Occipital lobe (tissue), 2 donors: ENCODE data around the gene PRKAG2. TPM values are rescaled to one million over a fixed set of nuclear protein-coding genes. Genes with fewer than 3 reads are reported as not detected.
"Not testable (repeated sequence)": the region's sequence is repeated elsewhere in the genome, so short reads cannot be mapped to it uniquely, and the experiment has no call there.

ENCODE experiments used
- DNase-seq: peaks from one replicate; lab custom pipeline; 2025; lab: John Stamatoyannopoulos, UW
- total RNA-seq: library from RNA; depleted of rRNA; stranded (reverse); fragments of >200 nt; gene quantifications from one replicate; pipeline ENCODE4 v1.2.3, GENCODE V29; 2014

Gene PRKAG2
- total RNA-seq, 1 donor from 2014 or later = 32.9 TPM

- DNase-seq = peak; percentile 61
Measured at GRCh38 chr7:151754142-151754590, 122.7 kb downstream of the PRKAG2 start.

GRCh38 chr7:151752816-151753595 is 123.9 kb downstream of the PRKAG2 start:
- DNase-seq = no peak

- DNase-seq = no peak
Measured at GRCh38 chr7:151752037-151752436, 124.9 kb downstream of the PRKAG2 start.

- DNase-seq = no peak
Measured at GRCh38 chr7:151748733-151749132, 128.2 kb downstream of the PRKAG2 start.

- not testable (repeated sequence) for DNase-seq
Measured at GRCh38 chr7:151748021-151748420, 128.9 kb downstream of the PRKAG2 start.

GRCh38 chr7:151745706-151746105 is 131.2 kb downstream of the PRKAG2 start:
- no peak for DNase-seq

GRCh38 chr7:151744656-151745638 is 132.0 kb downstream of the PRKAG2 start:
- no peak for DNase-seq

- DNase-seq = no peak
Measured at GRCh38 chr7:151744051-151744580, 132.8 kb downstream of the PRKAG2 start.

- no peak for DNase-seq
Measured at GRCh38 chr7:151743481-151743983, 133.4 kb downstream of the PRKAG2 start.

GRCh38 chr7:151742713-151743480 is 134.0 kb downstream of the PRKAG2 start:
- no peak for DNase-seq

- DNase-seq = no peak
Measured at GRCh38 chr7:151741585-151741984, 135.3 kb downstream of the PRKAG2 start.

GRCh38 chr7:151740081-151740851 is 136.6 kb downstream of the PRKAG2 start:
- DNase-seq = no peak

- DNase-seq = no peak
Measured at GRCh38 chr7:151738925-151739324, 138.0 kb downstream of the PRKAG2 start.

GRCh38 chr7:151736403-151736909 is 140.5 kb downstream of the PRKAG2 start:
- DNase-seq = peak; percentile 24

GRCh38 chr7:151735851-151736402 is 141.0 kb downstream of the PRKAG2 start:
- DNase-seq = no peak

- peak; percentile 20 for DNase-seq
Measured at GRCh38 chr7:151735186-151735850, 141.6 kb downstream of the PRKAG2 start.

- no peak for DNase-seq
Measured at GRCh38 chr7:151732834-151733592, 143.9 kb downstream of the PRKAG2 start.

- DNase-seq = no peak
Measured at GRCh38 chr7:151732292-151732691, 144.6 kb downstream of the PRKAG2 start.
